Left renal cortex interstitium (tissue), 4 donors: ENCODE results near the gene SEPTIN5. TPM values are rescaled to one million over a fixed set of nuclear protein-coding genes. Genes with fewer than 3 reads are reported as not detected.
A peak's percentile ranks its signal among the peaks of the same experiment; 100 is the strongest.

Experiments used
- DNase-seq, 4 donors: peaks; one replicate each; pipeline ENCODE4 v3.0.0-alpha.2; 2013; ENCODE audit warnings: low read depth in 4 of 4, low spot score in 2 of 4, missing footprints in 1 of 4
- polyA plus RNA-seq, 4 donors: library from polyadenylated mRNA; unstranded; fragments of 120-200 nt; gene quantifications; one replicate each; pipeline ENCODE4 v1.2.1, GENCODE V29; 2013; ENCODE audit not compliant: insufficient read length in 4 of 4

Gene SEPTIN5
- polyA plus RNA-seq, 4 donors, result 32.5 to 38.3 (median 35.1) TPM

GRCh38 chr22:19703869-19704268 is 10.4 kb upstream of the SEPTIN5 start:
- no peak for DNase-seq

GRCh38 chr22:19704355-19705015 is 9.8 kb upstream of the SEPTIN5 start:
- DNase-seq, result no peak

DNA sequence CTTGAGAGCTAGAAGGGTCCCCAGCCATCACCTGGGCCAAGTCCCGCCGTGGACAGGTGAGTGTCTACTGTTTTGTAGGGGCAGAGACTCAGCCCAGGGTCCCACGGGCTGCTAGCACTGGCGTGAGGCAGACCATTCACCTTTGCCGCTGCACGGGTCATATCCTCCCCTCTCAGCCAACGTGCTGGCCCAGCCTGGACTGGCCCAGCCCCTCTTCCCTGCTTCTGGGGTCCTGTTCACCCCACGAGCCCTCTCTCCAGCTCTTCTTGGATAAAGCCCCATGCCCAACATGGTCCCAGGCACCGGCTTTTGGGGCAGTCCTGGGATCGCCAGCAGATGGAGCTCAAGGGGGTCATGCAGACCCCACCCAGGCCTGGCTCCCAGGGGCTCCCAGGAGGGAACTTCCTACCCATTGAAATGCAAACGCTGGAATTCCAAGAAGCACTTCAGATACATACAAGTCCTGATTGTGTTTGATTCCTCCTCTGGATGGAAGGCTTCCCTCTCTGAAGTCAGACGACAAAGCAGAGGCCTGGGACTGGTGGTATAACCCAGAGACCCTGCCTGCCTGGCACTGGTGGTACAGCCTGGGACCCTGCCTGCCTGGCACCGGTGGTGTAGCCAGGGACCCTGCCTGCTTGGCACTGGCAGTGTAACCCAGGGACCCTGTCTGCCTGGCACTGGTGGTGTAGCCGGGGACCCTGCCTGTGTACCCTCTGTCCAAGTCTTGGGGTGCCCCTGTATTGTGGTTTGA is 8.9 kb upstream of the SEPTIN5 start:
- no peak for DNase-seq

DNA sequence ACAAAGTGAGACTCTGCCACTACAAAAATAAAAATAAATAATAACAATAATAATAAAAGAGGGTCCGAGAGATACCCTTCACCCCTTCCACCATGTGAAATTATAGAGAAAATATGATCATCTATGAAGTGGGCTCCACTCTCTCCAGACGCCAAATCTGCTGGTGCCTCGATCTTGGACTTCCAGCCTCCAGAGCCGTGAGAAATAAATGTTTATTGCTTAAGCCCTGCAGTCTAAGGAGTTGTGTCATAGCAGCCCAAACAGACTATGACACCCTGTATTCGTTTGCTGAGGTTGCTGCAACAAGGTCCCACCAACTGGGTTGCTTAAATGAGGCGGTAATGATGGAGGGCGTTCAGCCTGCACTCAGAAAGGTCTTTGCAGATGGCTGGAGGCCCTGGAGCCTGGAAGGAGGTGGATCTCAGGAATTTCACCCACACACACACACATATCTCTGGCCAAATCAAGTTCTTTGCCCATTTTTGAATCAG is 7.6 kb upstream of the SEPTIN5 start:
- DNase-seq, result no peak

GRCh38 chr22:19707347-19708290 is 6.7 kb upstream of the SEPTIN5 start:
- no peak for DNase-seq

- no peak for DNase-seq
These were observed 5.8 kb upstream of the SEPTIN5 start for GRCh38 chr22:19708321-19709011.

DNA sequence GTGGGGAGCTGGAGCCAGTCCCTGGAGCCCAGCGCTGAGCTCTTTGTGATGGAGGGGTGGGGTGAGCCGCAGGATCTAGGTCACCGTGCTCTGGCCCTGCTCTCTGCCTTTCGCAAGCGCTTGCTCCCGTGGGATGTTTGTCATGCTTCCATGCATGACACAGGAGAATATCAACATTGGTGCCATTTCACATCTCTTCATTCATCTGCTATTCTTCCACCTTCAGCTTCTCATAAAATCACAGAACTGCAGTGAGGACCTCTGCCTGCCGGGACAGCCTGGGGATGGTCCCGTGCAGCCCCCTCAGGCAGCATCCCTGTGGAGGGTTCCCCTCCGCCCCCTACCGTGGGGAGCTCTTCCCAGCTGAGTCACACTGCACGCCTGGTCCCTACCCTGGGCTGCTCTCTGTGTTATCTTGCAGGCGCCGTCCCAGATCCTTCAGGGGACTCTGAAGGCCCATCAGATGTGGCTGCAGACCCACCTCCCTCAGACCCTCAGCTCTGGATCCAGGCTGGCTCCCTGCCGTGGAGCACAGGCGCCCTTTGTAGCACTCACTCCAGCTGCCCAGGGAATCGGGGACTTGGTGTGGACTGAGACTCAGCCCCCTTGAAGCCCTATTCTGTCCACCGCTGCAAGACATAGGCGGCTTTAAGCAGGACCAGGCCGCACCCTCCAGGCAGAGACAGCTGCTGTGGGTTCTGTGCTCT is 5.1 kb upstream of the SEPTIN5 start:
- no peak for DNase-seq

- no peak for DNase-seq
These were observed 4.1 kb upstream of the SEPTIN5 start for GRCh38 chr22:19710020-19710768.

GRCh38 chr22:19710769-19711106 is 3.6 kb upstream of the SEPTIN5 start:
- DNase-seq, result no peak

DNA sequence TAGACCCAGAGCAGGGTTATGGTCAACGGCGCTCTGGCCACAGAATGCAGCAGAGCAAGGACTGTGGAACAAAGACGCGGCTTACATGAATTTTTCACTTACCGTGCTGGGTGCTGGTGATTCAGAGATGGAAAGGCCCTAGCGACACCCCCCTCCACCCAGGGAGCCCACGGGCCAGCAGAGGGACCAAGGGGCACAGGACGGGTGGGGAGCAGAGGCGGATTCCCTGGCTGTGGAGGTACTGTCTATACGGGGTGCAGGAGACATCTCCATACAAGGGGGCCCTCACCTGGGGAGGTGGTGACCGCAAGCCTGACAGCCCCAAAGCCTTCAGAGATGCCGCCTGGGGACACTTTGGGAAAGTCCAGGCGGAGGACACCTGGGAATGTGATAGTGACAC is 1.1 kb upstream of the SEPTIN5 start:
- no peak for DNase-seq

GRCh38 chr22:19713650-19714311 is 522 bp upstream of the SEPTIN5 start:
- DNase-seq, result no peak

DNA sequence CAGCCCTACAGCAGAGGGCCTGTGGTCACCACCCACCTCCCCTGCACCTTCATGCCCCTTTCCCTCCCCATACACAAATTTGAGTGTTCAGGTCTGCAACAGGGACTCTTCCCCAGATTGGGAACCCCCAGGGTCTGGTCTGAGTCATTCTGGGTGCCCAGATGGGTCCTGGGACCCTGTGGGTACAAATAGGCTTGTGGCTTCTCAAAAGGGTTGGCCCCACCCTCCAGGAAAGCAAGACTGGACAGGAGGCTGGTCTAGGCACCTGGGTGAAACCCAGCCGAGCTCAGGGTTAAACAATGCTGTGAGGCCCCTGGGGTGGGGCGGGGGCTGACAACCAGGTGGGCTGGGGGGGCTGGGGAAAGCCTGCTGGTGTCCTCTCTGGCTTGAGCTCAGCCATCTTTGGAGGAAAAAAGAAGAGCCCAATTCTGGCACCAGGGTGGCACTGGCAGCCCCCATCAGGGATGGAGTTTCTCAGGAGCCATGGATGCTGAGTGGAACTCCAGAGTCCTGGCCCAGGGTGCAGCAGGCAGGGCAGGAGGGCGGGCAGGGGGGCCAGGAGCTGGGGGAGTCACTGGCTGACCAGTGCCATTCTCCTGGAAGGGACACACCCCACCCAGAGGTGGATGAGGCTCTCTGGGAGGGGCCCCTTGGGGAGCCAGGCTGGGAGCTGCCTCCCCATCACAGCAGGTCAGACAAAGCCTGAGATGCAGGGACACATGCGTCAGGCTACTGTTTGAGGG is 1.1 kb downstream of the SEPTIN5 start:
- DNase-seq, result no peak

- no peak for DNase-seq
These were observed 1.9 kb downstream of the SEPTIN5 start for GRCh38 chr22:19716041-19716828.

- no peak for DNase-seq
These were observed 2.5 kb downstream of the SEPTIN5 start for GRCh38 chr22:19716829-19717105.

- DNase-seq, result no peak
These were observed 2.9 kb downstream of the SEPTIN5 start for GRCh38 chr22:19717181-19717580.

- DNase-seq, result peak in 1 of 4 donors; percentile 56
These were observed 3.6 kb downstream of the SEPTIN5 start for GRCh38 chr22:19717691-19718455.
